Measurements from ENCODE around the gene COPS7A. TPM values are rescaled to one million over a fixed set of nuclear protein-coding genes. Genes with fewer than 3 reads are reported as not detected.

The COPS7A gene
- 10 to 100 TPM; 56.7 to 96.4 (median 82.6) TPM for total RNA-seq
- 100 to 1,000 TPM in 1 of 2 donors, 10 to 100 TPM in 1; 54.1 to 108 TPM for polyA plus RNA-seq
- long read RNA-seq, donor 1, transcript COPS7A-210 (8 exons, 1,832 nt) = minor isoform, 11 of 146 reads
- long read RNA-seq, donor 1, transcript COPS7A-215 (8 exons, 2,127 nt) = major isoform, 86 of 146 reads
- long read RNA-seq, donor 1, transcript COPS7A-201 (8 exons, 1,721 nt) = minor isoform, 23 of 146 reads
- long read RNA-seq, donor 1, transcript COPS7A-202 (7 exons, 1,718 nt) = minor isoform, 9 of 146 reads
- long read RNA-seq, donor 1, partial matches to known transcripts = 3 of 146 reads
- long read RNA-seq, donor 1, other reads (novel, unspliced or antisense) = 10 of 146 reads
- long read RNA-seq, donor 2, transcript COPS7A-210 (8 exons, 1,832 nt) = minor isoform, 96 of 640 reads
- long read RNA-seq, donor 2, transcript COPS7A-202 (7 exons, 1,718 nt) = minor isoform, 44 of 640 reads
- long read RNA-seq, donor 2, transcript COPS7A-201 (8 exons, 1,721 nt) = minor isoform, 75 of 640 reads
- long read RNA-seq, donor 2, transcript COPS7A-215 (8 exons, 2,127 nt) = major isoform, 346 of 640 reads
- long read RNA-seq, donor 2, partial matches to known transcripts = 15 of 640 reads
- long read RNA-seq, donor 2, other reads (novel, unspliced or antisense) = 39 of 640 reads
- long read RNA-seq, donor 3, transcript COPS7A-210 (8 exons, 1,832 nt) = minor isoform, 19 of 123 reads
- long read RNA-seq, donor 3, transcript COPS7A-215 (8 exons, 2,127 nt) = major isoform, 65 of 123 reads
- long read RNA-seq, donor 3, transcript COPS7A-204 (7 exons, 2,034 nt) = minor isoform, 8 of 123 reads
- long read RNA-seq, donor 3, transcript COPS7A-201 (8 exons, 1,721 nt) = minor isoform, 10 of 123 reads
- long read RNA-seq, donor 3, partial matches to known transcripts = 5 of 123 reads
- long read RNA-seq, donor 3, other reads (novel, unspliced or antisense) = 10 of 123 reads

GRCh38 chr12:6723607-6724408, at the start of gene COPS7A:
COPS7A (plus strand) TSS chr12:6724046; CDS start chr12:6724657, 611 bp downstream.
- intact Hi-C loops (cut with DNase I) = loop anchor here in 4 of 10 donors (2.0 to 10.0 kb wide), 6 partner anchors 29 to 61 kb away; partner anchors contain the start of genes ING4 (in 3 of the 4), ZNF384 (in 2 of the 4) and MLF2 (in 1 of the 4)
- Histone ChIP-seq H3K4me1 (peaks cover 0 to 23% (median 11%) of the 10 kb centered on the region in 12 donors), H3K27ac (peak within 1 kb of the TSS; percentile 68 to 95 (median 90)), H3K4me3 (peak within 1 kb of the TSS; percentile 37 to 84 (median 66)), H3K36me3 (peaks cover 0 to 22% (median 18%) of the 10 kb centered on the region in 9 donors), H3K9me3 (no peaks in the 10 kb centered on the region), H3K27me3 (no peaks in the 10 kb centered on the region)
- WGBS, 4 donors = 0 to 1% (median 1%) methylated on average over 39 to 49 of the region's 49 CpGs
- ATAC-seq = peak; percentile 98 to 99 (median 99)
- DNase-seq = peak; percentile 98 to 99 (median 99)
- TF ChIP-seq POLR2A (IDR thresholded peaks at IDR 0.05) (peak in 1 of 2 donors; percentile 58), CTCF (IDR thresholded peaks at IDR 0.05) (peak in 3 of 12 donors; percentile 8 to 18 (median 9))

GRCh38 chr12:6676962-6677361, 46.9 kb upstream of the COPS7A start:
- WGBS, 4 donors = 86 to 94% (median 93%) methylated on average over 5 of the region's 5 CpGs
- TF ChIP-seq CTCF (IDR thresholded peaks at IDR 0.05) = no peak
- peaks cover 7 to 99% (median 93%) of the 10 kb centered on the region in 9 donors for H3K36me3 ChIP-seq
- H3K4me3 ChIP-seq = no peak overlapping the region
- H3K9me3 ChIP-seq = no peaks in the 10 kb centered on the region
- no peaks in the 10 kb centered on the region for H3K4me1 ChIP-seq
- no peaks in the 10 kb centered on the region for H3K27me3 ChIP-seq
- no peak for DNase-seq
- ATAC-seq = no peak
- intact Hi-C loops (cut with DNase I) = no loop called here
- no peak overlapping the region for H3K27ac ChIP-seq

DNA sequence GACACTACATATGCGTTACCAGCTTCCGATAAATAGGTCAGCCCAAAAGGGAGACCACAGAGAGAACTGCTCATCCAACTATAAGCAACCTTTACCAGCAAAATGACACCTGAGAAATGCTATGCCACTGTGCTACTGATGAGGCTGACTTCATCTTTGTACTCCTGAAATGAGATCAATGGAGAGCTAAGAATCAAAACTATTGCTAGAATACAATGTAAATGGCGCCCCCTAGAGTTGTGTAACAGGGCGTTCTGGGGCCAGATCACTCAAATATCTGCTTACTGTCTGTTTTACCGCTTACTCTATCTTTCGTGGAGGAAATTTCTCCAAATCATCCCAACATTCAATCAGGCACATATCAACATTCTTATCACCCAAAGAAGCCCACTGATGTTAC, 39.2 kb upstream of the COPS7A start:
- DNase-seq (no peak), ATAC-seq (no peak)
- no peak overlapping the region for H3K4me3 ChIP-seq
- no peak overlapping the region for H3K27ac ChIP-seq
- intact Hi-C loops (cut with DNase I) = loop anchor here in 2 of 10 donors (2.0 to 5.0 kb wide), 2 partner anchors 16 to 38 kb away; partner anchors contain the start of gene COPS7A (in 1 of the 2)
- no peaks in the 10 kb centered on the region for H3K9me3 ChIP-seq
- H3K27me3 ChIP-seq = no peaks in the 10 kb centered on the region
- TF ChIP-seq POLR2A (IDR thresholded peaks at IDR 0.05) (no peak), CTCF (IDR thresholded peaks at IDR 0.05) (peak in 10 of 12 donors; percentile 23 to 52 (median 45))
- H3K4me1 ChIP-seq = peaks cover 0 to 39% (median 23%) of the 10 kb centered on the region in 12 donors
- WGBS, 4 donors = 70 to 72% (median 70%) methylated on average over 6 of the region's 6 CpGs
- peaks cover 0 to 68% (median 36%) of the 10 kb centered on the region in 9 donors for H3K36me3 ChIP-seq

Measured in heart left ventricle (tissue), 16 donors.